Subcutaneous adipose tissue (tissue), 4 donors: ENCODE measurements around the gene ADAM19. TPM values are rescaled to one million over a fixed set of nuclear protein-coding genes. Genes with fewer than 3 reads are reported as not detected.

ENCODE experiments used
- total RNA-seq, 4 donors: library from RNA; depleted of rRNA; stranded (reverse); fragments of >200 nt; gene quantifications; one replicate each; pipeline ENCODE4 v1.1.0, GENCODE V29; 2016
- TF ChIP-seq, protein P1 (sequence below): fragments of 450-650 bp; IDR thresholded peaks from one replicate; pipeline ENCODE4 v1.5.1; 2016; ENCODE audit warnings: low read depth, mild to moderate bottlenecking, control low read depth, antibody characterized with exemption, moderate library complexity

The ADAM19 gene
- total RNA-seq, 4 donors from 2014 or later = 1.4 to 2.9 (median 2.2) TPM

DNA sequence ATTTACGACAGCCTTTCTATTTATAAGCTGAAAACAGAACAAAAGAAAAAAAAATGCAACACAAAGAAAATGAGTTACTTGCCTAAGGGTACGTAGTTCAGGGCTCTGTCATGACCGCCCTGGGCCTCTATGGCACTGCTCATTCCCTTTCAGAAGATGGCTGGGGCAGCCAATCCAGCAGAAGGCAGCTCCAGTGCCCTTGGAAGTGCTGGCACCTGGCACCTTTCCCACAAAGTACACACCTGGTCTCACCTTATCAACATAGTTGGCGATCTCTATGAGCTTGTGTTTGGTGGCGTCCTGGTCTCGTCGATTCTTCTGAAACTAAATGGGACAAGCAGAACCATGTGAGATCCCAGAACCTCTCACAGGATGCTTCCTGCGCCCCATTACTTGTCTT, 62.4 kb downstream of the ADAM19 start:
- TF ChIP-seq, protein P1, sequence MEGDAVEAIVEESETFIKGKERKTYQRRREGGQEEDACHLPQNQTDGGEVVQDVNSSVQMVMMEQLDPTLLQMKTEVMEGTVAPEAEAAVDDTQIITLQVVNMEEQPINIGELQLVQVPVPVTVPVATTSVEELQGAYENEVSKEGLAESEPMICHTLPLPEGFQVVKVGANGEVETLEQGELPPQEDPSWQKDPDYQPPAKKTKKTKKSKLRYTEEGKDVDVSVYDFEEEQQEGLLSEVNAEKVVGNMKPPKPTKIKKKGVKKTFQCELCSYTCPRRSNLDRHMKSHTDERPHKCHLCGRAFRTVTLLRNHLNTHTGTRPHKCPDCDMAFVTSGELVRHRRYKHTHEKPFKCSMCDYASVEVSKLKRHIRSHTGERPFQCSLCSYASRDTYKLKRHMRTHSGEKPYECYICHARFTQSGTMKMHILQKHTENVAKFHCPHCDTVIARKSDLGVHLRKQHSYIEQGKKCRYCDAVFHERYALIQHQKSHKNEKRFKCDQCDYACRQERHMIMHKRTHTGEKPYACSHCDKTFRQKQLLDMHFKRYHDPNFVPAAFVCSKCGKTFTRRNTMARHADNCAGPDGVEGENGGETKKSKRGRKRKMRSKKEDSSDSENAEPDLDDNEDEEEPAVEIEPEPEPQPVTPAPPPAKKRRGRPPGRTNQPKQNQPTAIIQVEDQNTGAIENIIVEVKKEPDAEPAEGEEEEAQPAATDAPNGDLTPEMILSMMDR = no peak

DNA sequence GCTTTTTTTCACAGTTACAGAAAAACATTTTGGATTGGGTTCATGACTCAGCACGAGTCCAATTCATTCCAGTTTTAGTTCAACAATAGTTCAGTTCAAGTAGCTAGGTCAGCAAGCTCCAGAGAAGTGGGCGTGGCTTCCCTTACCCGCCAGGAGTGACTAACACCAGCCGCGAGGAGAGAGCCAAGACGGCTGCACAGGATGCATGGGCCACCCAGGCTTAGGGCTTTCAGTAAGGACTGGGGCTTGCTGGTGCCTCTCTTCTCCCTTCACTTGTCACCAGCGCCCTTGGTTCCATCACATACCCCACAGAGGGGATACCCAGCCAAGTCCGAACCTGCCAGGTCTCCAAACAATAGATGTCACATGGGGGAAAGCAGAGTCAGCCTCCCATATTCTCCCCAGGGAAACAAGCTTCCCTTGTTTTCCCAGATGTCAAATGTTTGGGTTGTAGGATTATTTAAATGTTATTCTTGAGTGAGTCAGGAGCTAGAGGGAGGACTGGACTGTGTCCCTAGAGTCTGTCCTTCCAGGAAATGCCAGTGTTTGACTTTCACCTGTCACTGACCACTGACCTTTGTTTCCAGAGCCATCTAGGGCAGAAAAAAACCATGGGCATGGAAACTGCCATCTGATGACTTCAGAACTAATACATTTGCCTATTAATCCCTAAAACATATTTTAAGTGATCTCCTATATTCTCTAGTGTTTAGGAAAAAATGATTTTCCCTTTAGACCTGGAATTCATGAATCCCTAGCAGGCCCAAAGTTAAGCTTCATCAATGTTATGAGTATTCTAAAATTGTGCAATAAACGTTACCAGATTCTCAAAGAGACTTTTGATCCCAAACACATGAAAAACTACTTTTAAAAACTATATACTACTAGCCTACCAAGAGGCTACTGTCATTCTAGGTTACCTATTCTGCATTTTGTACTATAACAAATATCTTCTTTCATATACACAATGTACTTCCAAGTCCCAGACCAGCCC, 63.6 kb downstream of the ADAM19 start:
- TF ChIP-seq, protein P1 = no peak

DNA sequence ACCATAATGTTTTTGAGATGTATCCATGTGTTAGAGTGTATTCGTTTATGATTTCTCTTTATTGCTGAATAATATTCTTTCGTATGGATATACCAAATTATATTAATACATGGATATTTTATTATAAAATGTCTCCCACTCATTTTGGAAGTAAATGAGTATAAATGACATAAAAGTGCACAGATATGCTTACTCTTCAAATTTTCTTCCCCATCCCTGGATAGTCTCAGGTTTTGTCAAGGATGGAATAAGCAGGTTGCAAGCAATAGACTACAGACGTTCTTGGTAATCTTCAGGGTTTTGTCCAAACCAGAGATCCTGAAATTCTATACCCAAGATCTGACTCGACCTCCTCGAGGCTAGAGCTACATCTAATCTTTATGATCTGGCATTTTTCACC, 64.9 kb downstream of the ADAM19 start:
- TF ChIP-seq, protein P1 = no peak

DNA sequence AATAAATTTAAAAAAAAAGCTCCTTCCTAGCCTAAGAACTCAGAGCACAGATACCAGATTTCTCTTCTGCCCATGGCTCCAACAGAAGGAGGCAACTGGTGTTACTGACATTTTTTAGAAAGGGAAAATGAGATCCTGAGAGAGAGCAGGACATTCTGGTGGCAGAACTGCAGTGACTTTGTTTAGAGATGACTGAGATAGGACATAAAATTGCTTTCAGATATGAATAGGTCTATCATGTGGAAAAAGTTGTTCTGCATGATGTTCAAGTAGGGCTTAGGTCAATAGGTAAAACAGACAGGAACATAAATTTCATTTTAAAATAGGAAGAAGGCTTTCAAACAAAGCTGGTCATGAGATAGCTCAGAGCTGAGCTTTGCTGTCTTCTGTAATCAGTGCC, 66.0 kb downstream of the ADAM19 start:
- TF ChIP-seq, protein P1 = no peak

DNA sequence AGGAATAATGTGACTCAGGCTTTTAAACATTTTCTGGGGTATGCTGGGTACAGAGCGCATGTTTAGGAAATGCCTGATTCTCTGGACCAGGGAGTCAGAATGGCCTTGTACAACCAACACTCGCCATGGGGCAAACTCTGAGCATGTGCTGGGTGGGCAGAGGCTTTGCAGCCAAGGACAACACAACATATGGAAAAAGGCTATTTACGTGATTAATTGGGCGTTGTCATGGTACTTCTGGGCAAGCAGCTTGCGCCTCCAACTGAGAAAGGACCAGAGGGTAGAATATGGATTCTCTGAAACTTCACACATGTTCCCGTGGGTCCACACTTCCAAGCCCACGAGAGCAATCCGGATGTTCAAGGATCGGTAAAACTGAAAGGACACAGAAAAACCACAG, 66.5 kb downstream of the ADAM19 start:
- TF ChIP-seq, protein P1 = no peak

DNA sequence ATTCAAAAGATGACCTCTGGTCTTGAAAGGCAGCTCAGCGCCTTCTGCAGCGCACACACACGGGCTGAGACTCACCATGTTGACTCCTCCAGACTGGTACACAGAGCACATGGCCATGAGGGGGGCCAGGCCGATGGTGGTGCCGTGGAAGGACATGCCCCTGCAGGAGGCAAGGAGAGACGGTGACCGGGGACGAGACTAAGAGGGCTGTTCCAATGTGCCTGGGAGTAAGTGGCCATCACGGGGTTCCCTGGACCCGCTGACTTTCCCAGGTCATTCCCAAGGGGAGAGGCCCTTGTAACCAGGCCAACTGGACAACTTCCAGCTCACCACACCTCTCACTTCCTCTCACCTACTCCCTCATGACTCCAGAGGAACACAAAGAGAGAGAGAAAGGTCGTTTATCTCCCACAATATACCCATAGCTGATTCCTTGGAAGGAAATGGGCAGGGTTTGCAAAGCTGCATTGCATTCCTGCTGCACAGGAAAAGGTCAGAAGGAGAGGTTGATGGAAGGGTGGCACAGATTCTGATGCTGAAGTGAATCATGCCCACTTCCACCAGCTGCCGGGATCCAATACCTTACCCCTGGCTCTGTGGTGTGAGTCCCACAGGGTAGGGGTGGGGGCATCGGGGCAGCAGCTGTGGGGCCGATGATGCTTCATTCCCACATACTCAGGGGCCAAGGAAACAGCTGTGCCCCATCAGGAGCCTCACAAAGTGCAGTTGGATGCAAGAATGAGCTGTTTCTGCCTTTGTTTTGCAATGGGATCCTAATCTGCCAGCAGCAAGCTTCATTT, 68.4 kb downstream of the ADAM19 start:
- TF ChIP-seq, protein P1 = no peak

DNA sequence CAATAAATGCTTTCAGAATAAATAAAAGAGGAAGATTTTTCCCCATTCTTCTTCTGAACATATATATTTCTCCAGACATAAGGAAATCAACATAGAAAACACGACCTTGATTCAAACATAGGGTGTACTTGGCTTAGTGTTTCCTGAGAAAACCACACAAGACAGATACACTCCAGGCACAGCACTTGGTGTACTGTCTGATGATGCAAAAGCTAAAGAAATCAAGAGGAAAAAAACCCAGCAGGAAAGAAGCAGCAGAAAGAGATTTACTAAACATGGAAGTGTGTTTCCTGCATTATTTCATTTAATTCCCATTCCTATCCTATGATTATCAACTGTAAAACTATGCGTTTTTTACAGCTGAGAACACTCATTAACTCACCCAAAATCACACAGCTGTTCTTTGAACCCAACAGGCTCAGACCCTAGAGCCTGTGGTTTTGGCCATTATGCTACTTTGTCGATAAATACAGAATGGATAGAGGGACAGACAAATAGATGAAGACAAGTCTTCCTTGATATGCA, 69.4 kb downstream of the ADAM19 start:
- TF ChIP-seq, protein P1 = no peak
